ENCODE results near the gene IGFBP4. TPM values are rescaled to one million over a fixed set of nuclear protein-coding genes. Genes with fewer than 3 reads are reported as not detected.

The IGFBP4 gene
- total and polyA plus RNA-seq, 10 of the 15 experiments (the other 5 are each of a cell fraction or from before 2014, with no cell fraction given), result 2.4 to 22.3 (median 6.6) TPM

GRCh38 chr17:40457369-40457768 is 14.1 kb downstream of the IGFBP4 start (continued):
- TF ChIP-seq SKIL (IDR thresholded peaks at IDR 0.05; ENCODE audit: low read depth, poor library complexity, severe bottlenecking), result no peak
- TF ChIP-seq HDAC2 (IDR thresholded peaks at IDR 0.05), result no peak
- TF ChIP-seq SRF (IDR thresholded peaks at IDR 0.05; ENCODE audit: low read depth in 2 of 2, low read length in 2 of 2), result no peak
- TF ChIP-seq NBN (IDR thresholded peaks at IDR 0.05), result no peak
- TF ChIP-seq ZNF384 (IDR thresholded peaks at IDR 0.05; ENCODE audit: borderline replicate concordance, low read depth, low read length), result no peak
- TF ChIP-seq IRF3 (IDR thresholded peaks at IDR 0.05), result no peak
- TF ChIP-seq IKZF1 (conservative IDR thresholded peaks at IDR 0.05), result no peak
- TF ChIP-seq RELB (IDR thresholded peaks at IDR 0.05; ENCODE audit: low read depth), result no peak
